Measurements from ENCODE around the gene LGALS9C. TPM values are rescaled to one million over a fixed set of nuclear protein-coding genes. Genes with fewer than 3 reads are reported as not detected.
"Not testable (repeated sequence)": the region's sequence is repeated elsewhere in the genome, so short reads cannot be mapped to it uniquely, and the experiment has no call there.

LGALS9C gene
- total RNA-seq, 1 experiment from 2014 or later, result not detected

- BruUV-seq (replicated peaks); intact Hi-C loops (cut with micrococcal nuclease; ENCODE audit: unreplicated experiment); H3K27ac Mint-ChIP-seq (ENCODE audit: unreplicated experiment); H3K27me3 ChIP-seq (replicated peaks; ENCODE audit: control insufficient read depth, insufficient read depth, low read length); H3K4me3 Mint-ChIP-seq (ENCODE audit: unreplicated experiment); H3K9me3 ChIP-seq; POLR2A ChIA-PET; H3K4me1 ChIP-seq; H3K36me3 ChIP-seq (ENCODE audit: control insufficient read depth, insufficient read depth, low read length); CTCF ChIA-PET; H3K9me3 Mint-ChIP-seq (ENCODE audit: unreplicated experiment); DNase-seq; H3K27me3 Mint-ChIP-seq (ENCODE audit: insufficient read depth, unreplicated experiment); H3K36me3 Mint-ChIP-seq (ENCODE audit: insufficient read depth, unreplicated experiment); H3K4me3 ChIP-seq (ENCODE audit: low read depth, low read length); H3K4me1 Mint-ChIP-seq (ENCODE audit: low read depth, unreplicated experiment): not testable (repeated sequence)
Measured at GRCh38 chr17:18468472-18469171, 8.0 kb upstream of the LGALS9C start.

- H3K27me3 Mint-ChIP-seq (ENCODE audit: insufficient read depth, unreplicated experiment); POLR2A ChIA-PET; CTCF ChIA-PET; BruUV-seq (replicated peaks); intact Hi-C loops (cut with micrococcal nuclease; ENCODE audit: unreplicated experiment); H3K9me3 Mint-ChIP-seq (ENCODE audit: unreplicated experiment); H3K9me3 ChIP-seq; H3K4me3 Mint-ChIP-seq (ENCODE audit: unreplicated experiment); H3K27ac Mint-ChIP-seq (ENCODE audit: unreplicated experiment); H3K4me3 ChIP-seq (ENCODE audit: low read depth, low read length); H3K4me1 Mint-ChIP-seq (ENCODE audit: low read depth, unreplicated experiment); H3K27me3 ChIP-seq (replicated peaks; ENCODE audit: control insufficient read depth, insufficient read depth, low read length); H3K36me3 ChIP-seq (ENCODE audit: control insufficient read depth, insufficient read depth, low read length); H3K36me3 Mint-ChIP-seq (ENCODE audit: insufficient read depth, unreplicated experiment); DNase-seq; H3K4me1 ChIP-seq: not testable (repeated sequence)
Measured at GRCh38 chr17:18469837-18470236, 6.8 kb upstream of the LGALS9C start.

- CTCF ChIA-PET; H3K4me1 Mint-ChIP-seq (ENCODE audit: low read depth, unreplicated experiment); H3K4me3 ChIP-seq (ENCODE audit: low read depth, low read length); H3K36me3 Mint-ChIP-seq (ENCODE audit: insufficient read depth, unreplicated experiment); H3K27me3 ChIP-seq (replicated peaks; ENCODE audit: control insufficient read depth, insufficient read depth, low read length); intact Hi-C loops (cut with micrococcal nuclease; ENCODE audit: unreplicated experiment); H3K4me1 ChIP-seq; H3K9me3 Mint-ChIP-seq (ENCODE audit: unreplicated experiment); BruUV-seq (replicated peaks); H3K27me3 Mint-ChIP-seq (ENCODE audit: insufficient read depth, unreplicated experiment); H3K36me3 ChIP-seq (ENCODE audit: control insufficient read depth, insufficient read depth, low read length); POLR2A ChIA-PET; DNase-seq; H3K9me3 ChIP-seq; H3K4me3 Mint-ChIP-seq (ENCODE audit: unreplicated experiment); H3K27ac Mint-ChIP-seq (ENCODE audit: unreplicated experiment): not testable (repeated sequence)
Measured at GRCh38 chr17:18470345-18470930, 6.2 kb upstream of the LGALS9C start.

- H3K27me3 Mint-ChIP-seq (ENCODE audit: insufficient read depth, unreplicated experiment); H3K4me1 Mint-ChIP-seq (ENCODE audit: low read depth, unreplicated experiment); H3K4me1 ChIP-seq; H3K36me3 ChIP-seq (ENCODE audit: control insufficient read depth, insufficient read depth, low read length); CTCF ChIA-PET; H3K27ac Mint-ChIP-seq (ENCODE audit: unreplicated experiment); H3K36me3 Mint-ChIP-seq (ENCODE audit: insufficient read depth, unreplicated experiment); H3K9me3 ChIP-seq; H3K27me3 ChIP-seq (replicated peaks; ENCODE audit: control insufficient read depth, insufficient read depth, low read length); H3K4me3 Mint-ChIP-seq (ENCODE audit: unreplicated experiment); DNase-seq; H3K4me3 ChIP-seq (ENCODE audit: low read depth, low read length); H3K9me3 Mint-ChIP-seq (ENCODE audit: unreplicated experiment); POLR2A ChIA-PET; BruUV-seq (replicated peaks); intact Hi-C loops (cut with micrococcal nuclease; ENCODE audit: unreplicated experiment): not testable (repeated sequence)
Measured at GRCh38 chr17:18473967-18474366, 2.6 kb upstream of the LGALS9C start.

- POLR2A ChIA-PET; H3K27me3 Mint-ChIP-seq (ENCODE audit: insufficient read depth, unreplicated experiment); H3K4me3 ChIP-seq (ENCODE audit: low read depth, low read length); intact Hi-C loops (cut with micrococcal nuclease; ENCODE audit: unreplicated experiment); BruUV-seq (replicated peaks); H3K4me3 Mint-ChIP-seq (ENCODE audit: unreplicated experiment); DNase-seq; H3K27me3 ChIP-seq (replicated peaks; ENCODE audit: control insufficient read depth, insufficient read depth, low read length); CTCF ChIA-PET; H3K4me1 Mint-ChIP-seq (ENCODE audit: low read depth, unreplicated experiment); H3K9me3 Mint-ChIP-seq (ENCODE audit: unreplicated experiment); H3K9me3 ChIP-seq; H3K27ac Mint-ChIP-seq (ENCODE audit: unreplicated experiment); H3K4me1 ChIP-seq; H3K36me3 ChIP-seq (ENCODE audit: control insufficient read depth, insufficient read depth, low read length); H3K36me3 Mint-ChIP-seq (ENCODE audit: insufficient read depth, unreplicated experiment): not testable (repeated sequence)
Measured at GRCh38 chr17:18474754-18475153, 1.8 kb upstream of the LGALS9C start.

- intact Hi-C loops (cut with micrococcal nuclease; ENCODE audit: unreplicated experiment); H3K36me3 Mint-ChIP-seq (ENCODE audit: insufficient read depth, unreplicated experiment); H3K27me3 ChIP-seq (replicated peaks; ENCODE audit: control insufficient read depth, insufficient read depth, low read length); H3K27ac Mint-ChIP-seq (ENCODE audit: unreplicated experiment); H3K4me3 Mint-ChIP-seq (ENCODE audit: unreplicated experiment); H3K4me1 ChIP-seq; BruUV-seq (replicated peaks); DNase-seq; H3K36me3 ChIP-seq (ENCODE audit: control insufficient read depth, insufficient read depth, low read length); POLR2A ChIA-PET; H3K4me3 ChIP-seq (ENCODE audit: low read depth, low read length); H3K9me3 ChIP-seq; H3K4me1 Mint-ChIP-seq (ENCODE audit: low read depth, unreplicated experiment); H3K9me3 Mint-ChIP-seq (ENCODE audit: unreplicated experiment); CTCF ChIA-PET; H3K27me3 Mint-ChIP-seq (ENCODE audit: insufficient read depth, unreplicated experiment): not testable (repeated sequence)
Measured at GRCh38 chr17:18477367-18477766, 778 bp downstream of the LGALS9C start.

- H3K4me3 ChIP-seq (ENCODE audit: low read depth, low read length); H3K4me1 Mint-ChIP-seq (ENCODE audit: low read depth, unreplicated experiment); POLR2A ChIA-PET; CTCF ChIA-PET; H3K9me3 ChIP-seq; H3K9me3 Mint-ChIP-seq (ENCODE audit: unreplicated experiment); H3K27me3 Mint-ChIP-seq (ENCODE audit: insufficient read depth, unreplicated experiment); H3K27ac Mint-ChIP-seq (ENCODE audit: unreplicated experiment); H3K36me3 ChIP-seq (ENCODE audit: control insufficient read depth, insufficient read depth, low read length); H3K4me1 ChIP-seq; intact Hi-C loops (cut with micrococcal nuclease; ENCODE audit: unreplicated experiment); H3K4me3 Mint-ChIP-seq (ENCODE audit: unreplicated experiment); H3K27me3 ChIP-seq (replicated peaks; ENCODE audit: control insufficient read depth, insufficient read depth, low read length); H3K36me3 Mint-ChIP-seq (ENCODE audit: insufficient read depth, unreplicated experiment); DNase-seq; BruUV-seq (replicated peaks): not testable (repeated sequence)
Measured at GRCh38 chr17:18478362-18478761, 1.8 kb downstream of the LGALS9C start.
